Osteocyte (in vitro differentiated cells): Measurements from ENCODE around the gene CSGALNACT2. TPM values are rescaled to one million over a fixed set of nuclear protein-coding genes. Genes with fewer than 3 reads are reported as not detected.

Experiments used
- DNase-seq: peaks from one replicate; pipeline ENCODE4 v3.0.0; 2021; ENCODE audit warnings: mixed read lengths; ENCODE audit not compliant: unreplicated experiment; ENCODE audit errors: extremely low spot score
- H3K27ac Mint-ChIP-seq: one replicate; pipeline ENCODE4 v1.8.0; 2021; ENCODE audit warnings: mild to moderate bottlenecking, mixed read lengths; ENCODE audit not compliant: unreplicated experiment
- H3K27me3 Mint-ChIP-seq: one replicate; pipeline ENCODE4 v1.8.0; 2021; ENCODE audit warnings: mixed read lengths; ENCODE audit not compliant: unreplicated experiment
- H3K36me3 Mint-ChIP-seq: one replicate; pipeline ENCODE4 v1.8.0; 2021; ENCODE audit warnings: mixed read lengths; ENCODE audit not compliant: unreplicated experiment
- H3K4me1 Mint-ChIP-seq: one replicate; pipeline ENCODE4 v1.8.0; 2021; ENCODE audit warnings: mixed read lengths; ENCODE audit not compliant: unreplicated experiment
- H3K4me3 Mint-ChIP-seq: one replicate; pipeline ENCODE4 v1.8.0; 2021; ENCODE audit warnings: mild to moderate bottlenecking, moderate library complexity, mixed read lengths; ENCODE audit not compliant: unreplicated experiment
- H3K9me3 Mint-ChIP-seq: one replicate; pipeline ENCODE4 v1.8.0; 2021; ENCODE audit warnings: mixed read lengths; ENCODE audit not compliant: unreplicated experiment
- CTCF ChIP-seq: fragments of 200-600 bp; sonication (generic); IDR thresholded peaks from 2 replicates; pipeline ENCODE4 v1.5.0; 2021; ENCODE audit warnings: antibody characterized with exemption, mild to moderate bottlenecking, moderate library complexity
- total RNA-seq: library from RNA; stranded (reverse); gene quantifications from 2 replicates; pipeline ENCODE4 v1.2.1, GENCODE V29; 2021

CSGALNACT2 gene
- total RNA-seq, 1 donor from 2014 or later = 36.6 TPM

GRCh38 chr10:43229208-43230061, 91.2 kb downstream of the CSGALNACT2 start:
- Mint-ChIP-seq H3K9me3 (no peaks in the 10 kb centered on the region), H3K4me3 (peak overlapping the region; percentile 29), H3K27ac (no peak overlapping the region), H3K4me1 (peaks cover 5% of the 10 kb centered on the region), H3K27me3 (peaks cover 61% of the 10 kb centered on the region), H3K36me3 (no peaks in the 10 kb centered on the region)
- DNase-seq = peak; percentile 83
- TF ChIP-seq CTCF = no peak

DNA sequence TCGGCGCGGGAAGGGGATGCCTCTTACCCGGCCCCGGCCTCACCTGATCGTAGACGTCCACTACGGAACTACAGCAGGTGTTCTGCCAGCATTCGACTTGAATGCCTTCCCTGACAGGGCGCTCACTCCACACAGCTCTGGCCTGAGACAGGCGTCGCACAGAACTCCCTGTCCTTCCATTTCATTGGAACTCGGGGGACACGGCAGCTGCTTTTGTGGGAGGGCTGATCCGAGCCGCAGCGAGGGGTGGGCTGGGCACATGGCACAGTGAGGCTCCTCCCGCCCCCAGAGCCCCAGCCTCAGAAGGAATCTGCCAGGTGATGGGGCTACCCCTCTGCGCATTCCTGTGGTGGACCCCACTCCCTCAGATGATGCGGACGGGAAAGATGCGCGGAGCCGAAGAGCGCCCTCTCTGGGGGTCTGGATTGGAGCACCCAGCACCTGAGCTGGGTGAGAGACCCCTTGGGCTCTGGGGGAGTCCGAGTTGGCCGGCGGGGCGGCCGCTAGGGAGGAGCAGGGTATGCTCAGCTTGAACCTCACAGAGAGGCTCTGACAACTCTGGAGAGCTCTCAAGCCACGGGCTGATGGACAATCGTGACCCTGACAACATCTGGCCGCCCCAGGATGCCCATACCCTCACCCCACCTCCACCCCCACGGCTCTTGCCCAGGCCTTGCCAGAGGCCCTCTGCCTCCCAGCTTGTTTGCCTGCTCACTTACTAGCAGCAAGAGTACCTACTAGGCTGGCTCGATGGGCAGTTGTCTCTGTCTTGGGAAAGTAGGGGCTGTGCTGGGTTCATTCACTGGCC, 92.1 kb downstream of the CSGALNACT2 start:
- no peak for TF ChIP-seq CTCF
- Mint-ChIP-seq H3K4me1 (peaks cover 5% of the 10 kb centered on the region), H3K27me3 (peaks cover 55% of the 10 kb centered on the region), H3K27ac (no peak overlapping the region), H3K36me3 (no peaks in the 10 kb centered on the region), H3K4me3 (no peak overlapping the region), H3K9me3 (no peaks in the 10 kb centered on the region)
- DNase-seq = peak; percentile 78

DNA sequence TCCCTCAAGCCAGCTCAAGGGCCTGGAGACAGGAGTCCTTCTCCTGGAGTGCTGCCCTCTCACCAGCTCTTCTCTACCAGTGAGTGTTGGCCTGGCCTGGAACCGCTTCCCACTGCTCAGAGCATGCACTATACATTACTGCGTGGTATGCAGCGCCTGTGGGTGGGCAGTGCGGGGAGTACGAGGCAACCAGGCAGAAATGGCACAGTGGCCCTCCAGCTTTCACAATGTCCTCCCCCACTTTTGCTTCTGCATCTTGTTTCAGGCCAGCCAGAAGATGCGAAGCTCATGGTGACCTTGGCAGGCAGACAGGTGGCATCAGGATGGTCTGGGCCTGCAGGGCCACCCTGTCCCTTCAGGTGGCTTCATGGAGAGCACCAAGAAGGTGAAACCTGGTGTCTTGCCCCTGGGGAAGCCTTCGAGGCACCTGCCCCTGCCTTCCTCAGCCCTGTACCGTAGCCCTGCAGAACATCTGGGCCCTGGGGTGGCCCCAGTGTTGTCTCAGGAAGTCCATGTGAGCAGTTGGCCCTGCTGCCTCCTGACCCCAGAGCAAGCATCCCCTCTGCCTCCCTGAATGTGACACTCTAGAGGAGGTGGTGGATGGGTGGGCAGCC, 92.8 kb downstream of the CSGALNACT2 start:
- Mint-ChIP-seq H3K36me3 (no peaks in the 10 kb centered on the region), H3K4me1 (peaks cover 5% of the 10 kb centered on the region), H3K27ac (no peak overlapping the region), H3K9me3 (no peaks in the 10 kb centered on the region), H3K27me3 (peaks cover 50% of the 10 kb centered on the region), H3K4me3 (no peak overlapping the region)
- TF ChIP-seq CTCF = no peak
- DNase-seq = peak; percentile 72

DNA sequence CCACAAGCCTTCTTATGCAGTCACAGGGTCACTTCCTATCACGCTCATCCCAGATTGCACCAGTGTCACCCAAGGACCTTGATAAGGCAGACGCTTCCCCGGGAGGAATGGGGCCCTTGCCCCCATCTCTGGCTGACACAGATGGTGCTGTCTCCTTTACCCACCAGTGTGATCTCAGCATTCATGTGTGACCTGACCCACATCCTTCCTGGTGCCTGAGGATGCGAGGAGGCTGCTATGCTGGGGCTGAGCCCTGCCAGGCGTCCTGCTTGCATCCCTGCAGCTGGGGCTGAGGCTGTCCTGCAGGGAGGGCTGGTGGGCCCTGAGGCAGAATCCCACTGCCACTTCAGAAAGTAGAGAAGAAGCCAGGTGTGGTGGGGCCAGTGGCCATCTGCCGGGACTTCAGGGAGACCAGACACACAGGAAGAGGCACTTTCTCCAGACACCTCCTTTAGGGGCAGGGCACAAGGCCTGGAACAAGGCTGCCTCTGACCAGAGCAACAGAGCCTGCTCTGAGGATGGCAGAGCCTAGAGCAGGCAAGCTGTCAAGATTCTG, 93.4 kb downstream of the CSGALNACT2 start:
- Mint-ChIP-seq H3K27me3 (peaks cover 48% of the 10 kb centered on the region), H3K4me1 (peaks cover 5% of the 10 kb centered on the region), H3K36me3 (no peaks in the 10 kb centered on the region), H3K9me3 (no peaks in the 10 kb centered on the region), H3K27ac (no peak overlapping the region), H3K4me3 (no peak overlapping the region)
- DNase-seq = peak; percentile 75
- no peak for TF ChIP-seq CTCF
